Left lobe of liver (tissue), 2 donors: ENCODE results near the gene MTA1. TPM values are rescaled to one million over a fixed set of nuclear protein-coding genes. Genes with fewer than 3 reads are reported as not detected.

Source experiments
- ATAC-seq: fragments of 200-7000 bp; cut with Tn5 transposase; one replicate; pipeline ENCODE4 v1.9.1; 2020; ENCODE audit warnings: mild to moderate bottlenecking, moderate library complexity
- DNase-seq: peaks from one replicate; pipeline ENCODE4 v3.0.0-alpha.2; 2020; ENCODE audit warnings: low spot score
- total RNA-seq: library from RNA; stranded (reverse); gene quantifications from one replicate; pipeline ENCODE4 v1.2.1, GENCODE V29; 2021
- donor health status: DM: no; HTN: no; CAD: no; lungs with moderate emphysema.
- donor health status: DM: no; HTN: yes; CAD: no.

Gene MTA1
- total RNA-seq, 1 donor from 2014 or later: 39.2 TPM

- DNase-seq: no peak
Measured at GRCh38 chr14:105507247-105507646, 87.6 kb downstream of the MTA1 start.

DNA sequence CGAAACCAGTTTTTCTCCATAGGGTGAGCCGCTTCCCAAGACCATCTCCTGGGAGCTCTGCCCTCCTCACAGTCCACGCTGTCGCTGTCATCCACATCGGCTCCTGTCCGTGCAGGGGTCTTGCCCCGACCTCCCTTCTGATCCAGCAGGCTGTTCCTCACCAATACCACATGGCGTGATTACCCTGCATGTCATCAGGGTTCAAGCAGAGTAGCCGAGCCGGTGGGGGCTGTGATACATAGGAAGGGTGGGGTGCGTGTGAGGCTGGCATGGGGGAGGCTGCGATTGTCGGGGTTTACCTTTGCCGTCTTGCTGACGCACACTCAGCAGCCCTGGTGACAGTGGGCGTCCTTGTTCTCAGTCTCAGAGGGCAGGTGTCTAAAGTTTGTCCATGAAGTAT, 88.4 kb downstream of the MTA1 start:
- DNase-seq: no peak

More at GRCh38 chr14:105507247-105507646, 87.6 kb downstream of the MTA1 start:
- ATAC-seq: no peak

GRCh38 chr14:105508601-105509000, 89.0 kb downstream of the MTA1 start:
- DNase-seq (no peak), ATAC-seq (no peak)

More for the DNA sequence above, 88.4 kb downstream of the MTA1 start:
- no peak for ATAC-seq

GRCh38 chr14:105517096-105517495, 97.5 kb downstream of the MTA1 start:
- no peak for ATAC-seq
- DNase-seq: no peak

DNA sequence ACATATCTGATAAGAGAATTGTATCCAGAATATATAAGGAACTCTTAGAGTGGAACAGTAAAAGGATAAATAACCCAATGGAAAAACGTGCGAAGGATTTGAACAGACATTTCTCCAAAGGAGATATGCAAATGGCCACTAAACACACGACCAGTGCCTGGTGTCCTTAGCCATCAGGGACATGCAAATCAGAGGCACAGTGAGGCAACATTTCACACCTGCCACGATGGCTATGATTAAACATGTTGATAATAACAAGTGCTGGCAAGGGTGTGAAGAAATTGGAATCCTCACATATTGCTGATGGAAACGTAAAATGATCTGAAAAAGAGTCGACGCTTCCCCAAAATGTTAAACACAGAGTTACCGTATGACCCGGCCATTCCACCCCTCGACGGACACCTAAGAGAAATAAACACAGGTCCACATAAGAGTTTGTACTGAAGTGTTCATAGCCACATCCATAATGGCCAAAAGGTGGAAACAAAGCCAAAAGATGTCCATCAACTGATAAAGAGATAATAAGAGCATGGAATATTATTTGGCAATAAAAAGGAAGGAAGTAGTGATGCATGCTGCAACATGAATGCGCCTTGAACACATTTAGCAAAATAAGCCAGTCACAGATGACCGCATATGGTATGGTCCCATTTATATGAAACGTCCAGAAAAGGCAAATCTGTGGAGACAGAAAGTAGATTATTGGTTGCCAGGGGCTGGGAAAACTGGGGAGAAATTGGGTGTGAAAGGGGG, 100.5 kb downstream of the MTA1 start:
- no peak for ATAC-seq
- DNase-seq: no peak

Other genes with a start within 250 kb of the MTA1 start
- 11.5 TPM for gene NUDT14, start 238.5 kb upstream of the MTA1 start, total RNA-seq
- 20.3 TPM for gene BTBD6, start 171.3 kb upstream of the MTA1 start, total RNA-seq
- 20.5 TPM for gene BRF1, start 118.8 kb upstream of the MTA1 start, total RNA-seq
- gene PACS2, start 105.1 kb upstream of the MTA1 start, total RNA-seq: 26.6 TPM
- 1.3 TPM for gene TEX22, start 21.3 kb upstream of the MTA1 start, total RNA-seq
- 23.8 TPM for gene CRIP2, start 55.0 kb downstream of the MTA1 start, total RNA-seq
- gene CRIP1, start 67.1 kb downstream of the MTA1 start, total RNA-seq: 3.2 TPM
- gene TEDC1, start 71.4 kb downstream of the MTA1 start, total RNA-seq: 10.6 TPM
- gene TMEM121, start 106.8 kb downstream of the MTA1 start, total RNA-seq: 4.4 TPM